ENCODE measurements around the gene SCNN1G. TPM values are rescaled to one million over a fixed set of nuclear protein-coding genes. Genes with fewer than 3 reads are reported as not detected.

SCNN1G gene
- total RNA-seq, 4 donors from 2014 or later, result 0.06 to 0.34 TPM; not detected in 2

- no peaks in the 10 kb centered on the region for H3K36me3 ChIP-seq
- peak within 1 kb of the TSS; percentile 79 to 91 (median 84) for H3K4me3 ChIP-seq
- TF ChIP-seq POLR2AphosphoS5 (IDR thresholded peaks at IDR 0.05) (peak; percentile 56 to 83), CTCF (IDR thresholded peaks at IDR 0.05) (no peak), EP300 (IDR thresholded peaks at IDR 0.05) (no peak), POLR2A (IDR thresholded peaks at IDR 0.05; ENCODE audit: low read depth) (no peak)
- peaks cover 0 to 4% (median 0%) of the 10 kb centered on the region in 4 donors for H3K27me3 ChIP-seq
- intact Hi-C loops (cut with DNase I), result loop anchor here (2.0 kb wide), 1 partner anchor 79 kb away; no protein-coding TSS in a partner anchor
- H3K9me3 ChIP-seq, result no peaks in the 10 kb centered on the region
- 5% methylated on average over 8 of the region's 75 CpGs for WGBS
- peak; percentile 98 for DNase-seq (ENCODE audit: extremely low spot score)
- H3K27ac ChIP-seq (replicated peaks in 1 of 4), result peak within 1 kb of the TSS; percentile 84 to 95 (median 90)
- H3K4me1 ChIP-seq, result peaks cover 25 to 49% (median 47%) of the 10 kb centered on the region in 4 donors
Measured at GRCh38 chr16:23149267-23149992, 33.1 kb upstream of the SCNN1G start, which contains the start of gene USP31. TSS of gene USP31 (minus strand) at chr16:23149452. CDS start at chr16:23149270, 182 bp downstream.

- intact Hi-C loops (cut with DNase I), result loop anchor here (2.0 kb wide), 1 partner anchor 79 kb away; no protein-coding TSS in a partner anchor
- no peak for DNase-seq (ENCODE audit: extremely low spot score)
- TF ChIP-seq CTCF (IDR thresholded peaks at IDR 0.05) (no peak), POLR2AphosphoS5 (IDR thresholded peaks at IDR 0.05) (no peak), EP300 (IDR thresholded peaks at IDR 0.05) (no peak), POLR2A (IDR thresholded peaks at IDR 0.05; ENCODE audit: low read depth) (no peak)
- H3K27ac ChIP-seq (replicated peaks in 1 of 4), result peak overlapping the region; percentile 58 to 95 (median 78)
- H3K36me3 ChIP-seq, result no peaks in the 10 kb centered on the region
- 62% methylated on average over 4 of the region's 4 CpGs for WGBS
- peak overlapping the region; percentile 79 to 91 (median 84) for H3K4me3 ChIP-seq
- no peaks in the 10 kb centered on the region for H3K9me3 ChIP-seq
- H3K27me3 ChIP-seq, result peaks cover 0 to 4% (median 0%) of the 10 kb centered on the region in 4 donors
- peaks cover 24 to 44% (median 42%) of the 10 kb centered on the region in 4 donors for H3K4me1 ChIP-seq
Measured at GRCh38 chr16:23149993-23150364, 32.6 kb upstream of the SCNN1G start.

- intact Hi-C loops (cut with DNase I), result no loop called here
- H3K4me1 ChIP-seq, result peaks cover 2 to 17% (median 16%) of the 10 kb centered on the region in 4 donors
- WGBS, result 86% methylated on average over 12 of the region's 12 CpGs
- no peak for TF ChIP-seq POLR2AphosphoS5 (IDR thresholded peaks at IDR 0.05)
- no peak for TF ChIP-seq POLR2A (IDR thresholded peaks at IDR 0.05; ENCODE audit: low read depth)
- no peak for TF ChIP-seq CTCF (IDR thresholded peaks at IDR 0.05)
- no peak for TF ChIP-seq EP300 (IDR thresholded peaks at IDR 0.05)
- no peak overlapping the region for H3K27ac ChIP-seq (replicated peaks in 1 of 4)
- H3K36me3 ChIP-seq, result no peaks in the 10 kb centered on the region
- DNase-seq (ENCODE audit: extremely low spot score), result no peak
- no peak overlapping the region for H3K4me3 ChIP-seq
- no peaks in the 10 kb centered on the region for H3K9me3 ChIP-seq
- H3K27me3 ChIP-seq, result peaks cover 0 to 11% (median 0%) of the 10 kb centered on the region in 4 donors
Measured at GRCh38 chr16:23152386-23153178, 30.0 kb upstream of the SCNN1G start.

- H3K4me1 ChIP-seq, result no peaks in the 10 kb centered on the region
- H3K36me3 ChIP-seq, result no peaks in the 10 kb centered on the region
- H3K9me3 ChIP-seq, result no peaks in the 10 kb centered on the region
- no peak overlapping the region for H3K27ac ChIP-seq (replicated peaks in 1 of 4)
- peaks cover 0 to 11% (median 0%) of the 10 kb centered on the region in 4 donors for H3K27me3 ChIP-seq
- DNase-seq (ENCODE audit: extremely low spot score), result no peak
- H3K4me3 ChIP-seq, result no peak overlapping the region
- TF ChIP-seq EP300 (IDR thresholded peaks at IDR 0.05) (no peak), CTCF (IDR thresholded peaks at IDR 0.05) (peak; percentile 16 to 47 (median 38))
- WGBS, result 36% methylated on average over 7 of the region's 7 CpGs
- intact Hi-C loops (cut with DNase I), result no loop called here
Measured at GRCh38 chr16:23155445-23156049, 27.0 kb upstream of the SCNN1G start.

All from esophagus muscularis mucosa (tissue), 4 donors.